ENCODE measurements around the gene IFI27L1.

DNA sequence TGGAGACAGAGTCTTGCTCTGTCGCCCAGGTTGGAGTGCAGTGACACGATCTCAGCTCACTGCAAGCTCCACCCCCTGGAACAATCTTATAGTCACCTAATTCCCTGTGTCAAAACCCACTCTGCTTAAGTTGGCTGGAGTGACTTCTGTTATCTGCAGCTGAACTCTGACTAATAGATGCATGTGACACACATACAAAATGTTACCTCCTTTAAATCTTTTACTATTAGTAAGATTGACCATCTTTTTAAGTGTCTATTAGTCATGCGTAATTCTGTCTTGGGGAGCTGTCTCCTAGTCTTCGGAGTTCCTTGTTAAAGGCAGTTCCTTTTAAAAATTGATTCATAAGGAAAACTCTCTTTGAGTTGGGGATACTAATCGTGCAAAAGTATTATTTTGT is 7.4 kb downstream of the IFI27L1 start:
- TF ChIP-seq, protein P1, sequence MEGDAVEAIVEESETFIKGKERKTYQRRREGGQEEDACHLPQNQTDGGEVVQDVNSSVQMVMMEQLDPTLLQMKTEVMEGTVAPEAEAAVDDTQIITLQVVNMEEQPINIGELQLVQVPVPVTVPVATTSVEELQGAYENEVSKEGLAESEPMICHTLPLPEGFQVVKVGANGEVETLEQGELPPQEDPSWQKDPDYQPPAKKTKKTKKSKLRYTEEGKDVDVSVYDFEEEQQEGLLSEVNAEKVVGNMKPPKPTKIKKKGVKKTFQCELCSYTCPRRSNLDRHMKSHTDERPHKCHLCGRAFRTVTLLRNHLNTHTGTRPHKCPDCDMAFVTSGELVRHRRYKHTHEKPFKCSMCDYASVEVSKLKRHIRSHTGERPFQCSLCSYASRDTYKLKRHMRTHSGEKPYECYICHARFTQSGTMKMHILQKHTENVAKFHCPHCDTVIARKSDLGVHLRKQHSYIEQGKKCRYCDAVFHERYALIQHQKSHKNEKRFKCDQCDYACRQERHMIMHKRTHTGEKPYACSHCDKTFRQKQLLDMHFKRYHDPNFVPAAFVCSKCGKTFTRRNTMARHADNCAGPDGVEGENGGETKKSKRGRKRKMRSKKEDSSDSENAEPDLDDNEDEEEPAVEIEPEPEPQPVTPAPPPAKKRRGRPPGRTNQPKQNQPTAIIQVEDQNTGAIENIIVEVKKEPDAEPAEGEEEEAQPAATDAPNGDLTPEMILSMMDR (conservative IDR thresholded peaks at IDR 0.05) = no peak
- TF ChIP-seq ZFX (IDR thresholded peaks at IDR 0.05) = no peak

All from C4-2B (cell line).